ENCODE results near the gene LHPP. TPM values are rescaled to one million over a fixed set of nuclear protein-coding genes. Genes with fewer than 3 reads are reported as not detected.

The LHPP gene
- total and polyA plus RNA-seq, 4 donors = 15.0 to 58.3 (median 35.9) TPM

- Histone ChIP-seq H3K9me3 (ENCODE audit: control insufficient read depth, insufficient read depth, low read length) (no peaks in the 10 kb centered on the region), H3K4me1 (ENCODE audit: control insufficient read depth, insufficient read depth, low read length) (peaks cover 30% of the 10 kb centered on the region), H3K27me3 (ENCODE audit: control insufficient read depth, insufficient read depth, low read length) (no peaks in the 10 kb centered on the region), H3K4me3 (ENCODE audit: low read depth, low read length) (no peak overlapping the region), H3K27ac (ENCODE audit: low read depth, low read length) (no peak overlapping the region), H3K36me3 (ENCODE audit: control insufficient read depth, insufficient read depth, low read length) (peaks cover 13% of the 10 kb centered on the region)
- no peak for DNase-seq (ENCODE audit: low read depth in 4 of 6, low spot score in 6 of 6)
- 81% methylated on average over 13 of the region's 14 CpGs for WGBS (ENCODE audit: insufficient coverage)
These were observed 16.9 kb downstream of the LHPP start for GRCh38 chr10:124478515-124478914.

- peak in 1 of 6 donors; percentile 32 for DNase-seq (ENCODE audit: low read depth in 4 of 6, low spot score in 6 of 6)
- H3K9me3 ChIP-seq (ENCODE audit: control insufficient read depth, insufficient read depth, low read length) = no peaks in the 10 kb centered on the region
- H3K27ac ChIP-seq (ENCODE audit: low read depth, low read length) = no peak overlapping the region
- 47% methylated on average over 5 of the region's 5 CpGs for WGBS (ENCODE audit: insufficient coverage)
- peaks cover 45% of the 10 kb centered on the region for H3K4me1 ChIP-seq (ENCODE audit: control insufficient read depth, insufficient read depth, low read length)
- H3K36me3 ChIP-seq (ENCODE audit: control insufficient read depth, insufficient read depth, low read length) = peaks cover 11% of the 10 kb centered on the region
- H3K4me3 ChIP-seq (ENCODE audit: low read depth, low read length) = no peak overlapping the region
- no peaks in the 10 kb centered on the region for H3K27me3 ChIP-seq (ENCODE audit: control insufficient read depth, insufficient read depth, low read length)
These were observed 19.2 kb downstream of the LHPP start for GRCh38 chr10:124480860-124481259.

- peaks cover 4% of the 10 kb centered on the region for H3K36me3 ChIP-seq (ENCODE audit: control insufficient read depth, insufficient read depth, low read length)
- peaks cover 45% of the 10 kb centered on the region for H3K4me1 ChIP-seq (ENCODE audit: control insufficient read depth, insufficient read depth, low read length)
- no peaks in the 10 kb centered on the region for H3K27me3 ChIP-seq (ENCODE audit: control insufficient read depth, insufficient read depth, low read length)
- no peak for DNase-seq (ENCODE audit: low read depth in 4 of 6, low spot score in 6 of 6)
- no peak overlapping the region for H3K4me3 ChIP-seq (ENCODE audit: low read depth, low read length)
- H3K9me3 ChIP-seq (ENCODE audit: control insufficient read depth, insufficient read depth, low read length) = peaks cover 1% of the 10 kb centered on the region
- H3K27ac ChIP-seq (ENCODE audit: low read depth, low read length) = no peak overlapping the region
- 82% methylated on average over 5 of the region's 6 CpGs for WGBS (ENCODE audit: insufficient coverage)
These were observed 20.1 kb downstream of the LHPP start for GRCh38 chr10:124481717-124482116.

- Histone ChIP-seq H3K4me3 (ENCODE audit: low read depth, low read length) (no peak overlapping the region), H3K27ac (ENCODE audit: low read depth, low read length) (no peak overlapping the region), H3K9me3 (ENCODE audit: control insufficient read depth, insufficient read depth, low read length) (peaks cover 1% of the 10 kb centered on the region), H3K27me3 (ENCODE audit: control insufficient read depth, insufficient read depth, low read length) (no peaks in the 10 kb centered on the region), H3K4me1 (ENCODE audit: control insufficient read depth, insufficient read depth, low read length) (peaks cover 45% of the 10 kb centered on the region), H3K36me3 (ENCODE audit: control insufficient read depth, insufficient read depth, low read length) (peaks cover 4% of the 10 kb centered on the region)
- 57% methylated on average over 7 of the region's 10 CpGs for WGBS (ENCODE audit: insufficient coverage)
- peak in 2 of 6 donors; percentile 52 to 75 for DNase-seq (ENCODE audit: low read depth in 4 of 6, low spot score in 6 of 6)
These were observed 20.7 kb downstream of the LHPP start for GRCh38 chr10:124482236-124482800.

GRCh38 chr10:124482876-124483275 is 21.3 kb downstream of the LHPP start:
- Histone ChIP-seq H3K4me3 (ENCODE audit: low read depth, low read length) (no peak overlapping the region), H3K4me1 (ENCODE audit: control insufficient read depth, insufficient read depth, low read length) (peaks cover 45% of the 10 kb centered on the region), H3K9me3 (ENCODE audit: control insufficient read depth, insufficient read depth, low read length) (peaks cover 1% of the 10 kb centered on the region), H3K36me3 (ENCODE audit: control insufficient read depth, insufficient read depth, low read length) (peaks cover 4% of the 10 kb centered on the region), H3K27ac (ENCODE audit: low read depth, low read length) (no peak overlapping the region), H3K27me3 (ENCODE audit: control insufficient read depth, insufficient read depth, low read length) (no peaks in the 10 kb centered on the region)
- 92% methylated on average over 11 of the region's 12 CpGs for whole genome bisulfite sequencing (ENCODE audit: insufficient coverage)
- no peak for DNase-seq (ENCODE audit: low read depth in 4 of 6, low spot score in 6 of 6)

- no peaks in the 10 kb centered on the region for H3K27me3 ChIP-seq (ENCODE audit: control insufficient read depth, insufficient read depth, low read length)
- peaks cover 4% of the 10 kb centered on the region for H3K36me3 ChIP-seq (ENCODE audit: control insufficient read depth, insufficient read depth, low read length)
- peaks cover 42% of the 10 kb centered on the region for H3K4me1 ChIP-seq (ENCODE audit: control insufficient read depth, insufficient read depth, low read length)
- DNase-seq (ENCODE audit: low read depth in 4 of 6, low spot score in 6 of 6) = no peak
- H3K4me3 ChIP-seq (ENCODE audit: low read depth, low read length) = no peak overlapping the region
- peaks cover 1% of the 10 kb centered on the region for H3K9me3 ChIP-seq (ENCODE audit: control insufficient read depth, insufficient read depth, low read length)
- H3K27ac ChIP-seq (ENCODE audit: low read depth, low read length) = no peak overlapping the region
- WGBS (ENCODE audit: insufficient coverage) = 94% methylated on average over 17 of the region's 17 CpGs
These were observed 22.4 kb downstream of the LHPP start for GRCh38 chr10:124484031-124484430.

GRCh38 chr10:124484661-124485060 is 23.0 kb downstream of the LHPP start:
- H3K9me3 ChIP-seq (ENCODE audit: control insufficient read depth, insufficient read depth, low read length) = peaks cover 1% of the 10 kb centered on the region
- H3K27ac ChIP-seq (ENCODE audit: low read depth, low read length) = no peak overlapping the region
- no CpG with 5 or more reads among the region's 2 CpGs for WGBS (ENCODE audit: insufficient coverage)
- peaks cover 42% of the 10 kb centered on the region for H3K4me1 ChIP-seq (ENCODE audit: control insufficient read depth, insufficient read depth, low read length)
- DNase-seq (ENCODE audit: low read depth in 4 of 6, low spot score in 6 of 6) = peak in 4 of 6 donors; percentile 42 to 81 (median 69)
- H3K36me3 ChIP-seq (ENCODE audit: control insufficient read depth, insufficient read depth, low read length) = peaks cover 4% of the 10 kb centered on the region
- H3K27me3 ChIP-seq (ENCODE audit: control insufficient read depth, insufficient read depth, low read length) = no peaks in the 10 kb centered on the region
- H3K4me3 ChIP-seq (ENCODE audit: low read depth, low read length) = no peak overlapping the region

- no peak overlapping the region for H3K27ac ChIP-seq (ENCODE audit: low read depth, low read length)
- peaks cover 11% of the 10 kb centered on the region for H3K36me3 ChIP-seq (ENCODE audit: control insufficient read depth, insufficient read depth, low read length)
- no peak for DNase-seq (ENCODE audit: low read depth in 4 of 6, low spot score in 6 of 6)
- 85% methylated on average over 2 of the region's 6 CpGs for WGBS (ENCODE audit: insufficient coverage)
- no peaks in the 10 kb centered on the region for H3K27me3 ChIP-seq (ENCODE audit: control insufficient read depth, insufficient read depth, low read length)
- H3K4me1 ChIP-seq (ENCODE audit: control insufficient read depth, insufficient read depth, low read length) = peaks cover 31% of the 10 kb centered on the region
- peaks cover 1% of the 10 kb centered on the region for H3K9me3 ChIP-seq (ENCODE audit: control insufficient read depth, insufficient read depth, low read length)
- no peak overlapping the region for H3K4me3 ChIP-seq (ENCODE audit: low read depth, low read length)
These were observed 25.0 kb downstream of the LHPP start for GRCh38 chr10:124486635-124487034.

GRCh38 chr10:124491105-124491504 is 29.5 kb downstream of the LHPP start:
- peaks cover 21% of the 10 kb centered on the region for H3K36me3 ChIP-seq (ENCODE audit: control insufficient read depth, insufficient read depth, low read length)
- H3K27me3 ChIP-seq (ENCODE audit: control insufficient read depth, insufficient read depth, low read length) = no peaks in the 10 kb centered on the region
- 97% methylated on average over 9 of the region's 9 CpGs for WGBS (ENCODE audit: insufficient coverage)
- H3K4me3 ChIP-seq (ENCODE audit: low read depth, low read length) = no peak overlapping the region
- H3K4me1 ChIP-seq (ENCODE audit: control insufficient read depth, insufficient read depth, low read length) = peaks cover 12% of the 10 kb centered on the region
- DNase-seq (ENCODE audit: low read depth in 4 of 6, low spot score in 6 of 6) = no peak
- peaks cover 1% of the 10 kb centered on the region for H3K9me3 ChIP-seq (ENCODE audit: control insufficient read depth, insufficient read depth, low read length)
- H3K27ac ChIP-seq (ENCODE audit: low read depth, low read length) = no peak overlapping the region

- no peaks in the 10 kb centered on the region for H3K27me3 ChIP-seq (ENCODE audit: control insufficient read depth, insufficient read depth, low read length)
- no peaks in the 10 kb centered on the region for H3K9me3 ChIP-seq (ENCODE audit: control insufficient read depth, insufficient read depth, low read length)
- WGBS (ENCODE audit: insufficient coverage) = 78% methylated on average over 7 of the region's 8 CpGs
- H3K4me3 ChIP-seq (ENCODE audit: low read depth, low read length) = no peak overlapping the region
- H3K4me1 ChIP-seq (ENCODE audit: control insufficient read depth, insufficient read depth, low read length) = peaks cover 13% of the 10 kb centered on the region
- DNase-seq (ENCODE audit: low read depth in 4 of 6, low spot score in 6 of 6) = no peak
- H3K36me3 ChIP-seq (ENCODE audit: control insufficient read depth, insufficient read depth, low read length) = peaks cover 33% of the 10 kb centered on the region
- no peak overlapping the region for H3K27ac ChIP-seq (ENCODE audit: low read depth, low read length)
These were observed 30.6 kb downstream of the LHPP start for GRCh38 chr10:124492266-124492665.

Data from spinal cord (tissue), 10 donors.